ENCODE results near the gene SETD1A. TPM values are rescaled to one million over a fixed set of nuclear protein-coding genes. Genes with fewer than 3 reads are reported as not detected.

SETD1A gene
- total and polyA plus RNA-seq, 2 of the 8 experiments (the other 6 are each of a cell fraction or from before 2014, with no cell fraction given) = 4.8 to 29.0 TPM

GRCh38 chr16:31031276-31031675, 73.7 kb downstream of the SETD1A start (continued):
- TF ChIP-seq GABPA (IDR thresholded peaks at IDR 0.05; ENCODE audit: borderline replicate concordance, insufficient read depth, low read length) = no peak
- no peak for TF ChIP-seq CHD7 (IDR thresholded peaks at IDR 0.05; ENCODE audit: insufficient replicate concordance, low read length)
- TF ChIP-seq RXRA (IDR thresholded peaks at IDR 0.05; ENCODE audit: insufficient read depth, low read depth, low read length) = no peak
- no peak for TF ChIP-seq CBX8 (IDR thresholded peaks at IDR 0.05; ENCODE audit: borderline replicate concordance, low read depth, low read length)
- TF ChIP-seq SRF (IDR thresholded peaks at IDR 0.05; ENCODE audit: low read depth, low read length) = no peak
- TF ChIP-seq SP2 (IDR thresholded peaks at IDR 0.05; ENCODE audit: low read length) = no peak
- TF ChIP-seq SP4 (IDR thresholded peaks at IDR 0.05; ENCODE audit: low read length) = no peak
- TF ChIP-seq SIX5 (IDR thresholded peaks at IDR 0.05; ENCODE audit: low read depth, low read length) = no peak
- TF ChIP-seq ASH2L (IDR thresholded peaks at IDR 0.05; ENCODE audit: low read length) = no peak

Data from H1 (cell line).